Nephron (organoid): ENCODE results near the gene TMCO6.

ENCODE experiments used
- H3K27ac Mint-ChIP-seq, 3 experiments: 2 replicates each; pipeline ENCODE4 v1.8.0; 2020; ENCODE audit warnings: mixed read lengths in 3 of 3, mild to moderate bottlenecking in 2 of 3, moderate library complexity in 1 of 3
- H3K27me3 Mint-ChIP-seq: 2 replicates; pipeline ENCODE4 v1.8.0; 2021; ENCODE audit warnings: low read depth, mild to moderate bottlenecking, moderate library complexity, mixed read lengths
- H3K36me3 Mint-ChIP-seq: 2 replicates; pipeline ENCODE4 v1.8.0; 2020; ENCODE audit warnings: low read depth, mixed read lengths
- H3K4me1 Mint-ChIP-seq: 2 replicates; pipeline ENCODE4 v1.8.0; 2020; ENCODE audit warnings: mixed read lengths
- H3K4me3 Mint-ChIP-seq, 3 experiments: 2 replicates each; pipeline ENCODE4 v1.8.0; 2020; ENCODE audit warnings: mild to moderate bottlenecking in 3 of 3, mixed read lengths in 3 of 3, moderate library complexity in 2 of 3
- H3K9me3 Mint-ChIP-seq: 2 replicates; pipeline ENCODE4 v1.8.0; 2020; ENCODE audit warnings: mixed read lengths
- TF ChIP-seq, protein P1 (sequence below), 3 experiments: fragments of 200-600 bp; sonication (generic); IDR thresholded peaks; one replicate each; pipeline ENCODE4 v1.5.0; 2021; ENCODE audit warnings: antibody characterized with exemption in 3 of 3; ENCODE audit not compliant: unreplicated experiment in 3 of 3

The TMCO6 gene

DNA sequence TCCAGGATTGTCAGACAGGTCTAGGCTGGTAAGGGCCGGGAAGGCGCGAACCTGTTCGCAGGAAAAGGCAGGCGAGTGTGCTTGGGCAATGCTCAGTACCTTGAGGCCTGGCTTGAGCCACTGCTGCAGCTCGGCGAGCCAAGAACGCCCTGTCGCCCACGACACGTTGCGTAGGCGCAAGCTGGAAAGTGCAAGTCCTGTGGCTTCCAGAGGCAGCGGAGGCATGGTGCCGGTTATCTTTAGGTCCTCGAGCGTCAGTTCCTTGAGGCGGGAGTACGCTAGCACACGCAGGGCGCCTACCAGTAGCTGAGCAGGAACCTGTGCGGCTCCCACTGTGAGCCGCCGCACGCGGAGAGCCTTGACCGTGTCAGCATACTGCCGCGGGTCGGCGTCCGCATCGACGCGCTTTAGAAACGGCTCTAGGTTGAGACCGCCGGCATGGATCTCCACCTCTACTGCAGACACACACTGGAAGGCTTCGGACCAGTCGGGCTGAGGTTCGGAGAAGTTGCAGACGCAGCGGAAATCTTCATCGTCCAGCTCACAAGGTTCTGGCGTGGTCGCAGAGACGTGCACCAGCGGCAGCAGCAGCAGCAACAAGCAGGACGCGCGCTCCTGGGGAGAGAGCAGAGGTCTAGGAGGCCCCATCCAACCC, 6.8 kb upstream of the TMCO6 start:
- Mint-ChIP-seq H3K4me3 (no peak overlapping the region), H3K36me3 (no peaks in the 10 kb centered on the region), H3K27me3 (no peaks in the 10 kb centered on the region), H3K4me1 (no peaks in the 10 kb centered on the region), H3K9me3 (peaks cover 15% of the 10 kb centered on the region), H3K27ac (no peak overlapping the region)
- TF ChIP-seq, protein P1, sequence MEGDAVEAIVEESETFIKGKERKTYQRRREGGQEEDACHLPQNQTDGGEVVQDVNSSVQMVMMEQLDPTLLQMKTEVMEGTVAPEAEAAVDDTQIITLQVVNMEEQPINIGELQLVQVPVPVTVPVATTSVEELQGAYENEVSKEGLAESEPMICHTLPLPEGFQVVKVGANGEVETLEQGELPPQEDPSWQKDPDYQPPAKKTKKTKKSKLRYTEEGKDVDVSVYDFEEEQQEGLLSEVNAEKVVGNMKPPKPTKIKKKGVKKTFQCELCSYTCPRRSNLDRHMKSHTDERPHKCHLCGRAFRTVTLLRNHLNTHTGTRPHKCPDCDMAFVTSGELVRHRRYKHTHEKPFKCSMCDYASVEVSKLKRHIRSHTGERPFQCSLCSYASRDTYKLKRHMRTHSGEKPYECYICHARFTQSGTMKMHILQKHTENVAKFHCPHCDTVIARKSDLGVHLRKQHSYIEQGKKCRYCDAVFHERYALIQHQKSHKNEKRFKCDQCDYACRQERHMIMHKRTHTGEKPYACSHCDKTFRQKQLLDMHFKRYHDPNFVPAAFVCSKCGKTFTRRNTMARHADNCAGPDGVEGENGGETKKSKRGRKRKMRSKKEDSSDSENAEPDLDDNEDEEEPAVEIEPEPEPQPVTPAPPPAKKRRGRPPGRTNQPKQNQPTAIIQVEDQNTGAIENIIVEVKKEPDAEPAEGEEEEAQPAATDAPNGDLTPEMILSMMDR (IDR thresholded peaks at IDR 0.05; ENCODE audit: unreplicated experiment in 3 of 3), result no peak

DNA sequence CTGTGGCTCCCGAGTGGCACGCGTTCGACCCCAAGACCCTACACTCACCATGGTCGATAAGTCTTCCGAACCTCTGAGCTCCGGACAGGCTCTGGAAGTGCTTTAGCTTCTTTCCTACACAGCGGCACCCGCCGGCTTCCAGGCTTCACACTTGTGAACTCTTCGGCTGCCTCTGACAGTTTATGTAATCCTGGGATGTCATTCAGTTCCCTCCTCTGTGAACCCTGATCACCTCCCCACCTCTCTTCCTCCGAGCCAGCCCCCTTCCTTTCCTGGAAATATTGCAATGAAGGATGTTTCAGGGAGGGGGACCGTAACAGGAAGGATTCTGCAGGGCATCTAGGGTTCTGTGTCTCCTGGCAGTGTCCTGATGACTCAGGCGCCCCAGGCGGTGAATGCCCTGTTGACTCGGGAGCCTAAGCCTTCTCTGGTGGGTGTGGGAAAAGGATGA, 6.2 kb upstream of the TMCO6 start, which contains the start of gene CD14:
TSS of gene CD14 (minus strand) at position 155 of the 451 bp plus-strand sequence. CDS start at position 51, 104 bp downstream.
- Mint-ChIP-seq H3K4me1 (no peaks in the 10 kb centered on the region), H3K27me3 (no peaks in the 10 kb centered on the region), H3K9me3 (peaks cover 11% of the 10 kb centered on the region), H3K36me3 (no peaks in the 10 kb centered on the region), H3K27ac (no peak within 1 kb of the TSS), H3K4me3 (no peak within 1 kb of the TSS)
- TF ChIP-seq, protein P1 (IDR thresholded peaks at IDR 0.05; ENCODE audit: unreplicated experiment in 3 of 3), result no peak

DNA sequence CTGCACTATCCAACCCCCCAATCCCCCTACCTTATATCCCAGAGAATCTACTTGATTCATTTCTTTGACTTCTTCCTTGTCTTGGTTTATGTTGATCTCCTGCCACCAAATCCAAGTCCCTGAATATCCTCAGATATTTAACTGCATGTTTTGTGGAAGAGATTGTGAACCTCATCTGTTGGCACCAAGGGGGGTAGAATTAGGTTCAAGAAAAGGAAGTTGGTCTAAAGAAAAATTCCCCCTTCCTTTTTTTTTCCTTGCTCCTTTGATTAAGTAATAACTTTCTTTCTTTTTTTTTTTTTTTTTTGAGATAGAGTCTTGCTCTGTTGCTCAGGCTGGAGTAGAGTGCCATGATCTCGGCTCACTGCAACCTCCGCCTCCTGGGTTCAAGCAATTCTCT, 5.8 kb upstream of the TMCO6 start:
- no peaks in the 10 kb centered on the region for H3K36me3 Mint-ChIP-seq
- H3K4me1 Mint-ChIP-seq, result no peaks in the 10 kb centered on the region
- H3K4me3 Mint-ChIP-seq, result no peak overlapping the region
- no peaks in the 10 kb centered on the region for H3K27me3 Mint-ChIP-seq
- peaks cover 8% of the 10 kb centered on the region for H3K9me3 Mint-ChIP-seq
- H3K27ac Mint-ChIP-seq, result no peak overlapping the region
- TF ChIP-seq, protein P1 (IDR thresholded peaks at IDR 0.05; ENCODE audit: unreplicated experiment in 3 of 3), result no peak

DNA sequence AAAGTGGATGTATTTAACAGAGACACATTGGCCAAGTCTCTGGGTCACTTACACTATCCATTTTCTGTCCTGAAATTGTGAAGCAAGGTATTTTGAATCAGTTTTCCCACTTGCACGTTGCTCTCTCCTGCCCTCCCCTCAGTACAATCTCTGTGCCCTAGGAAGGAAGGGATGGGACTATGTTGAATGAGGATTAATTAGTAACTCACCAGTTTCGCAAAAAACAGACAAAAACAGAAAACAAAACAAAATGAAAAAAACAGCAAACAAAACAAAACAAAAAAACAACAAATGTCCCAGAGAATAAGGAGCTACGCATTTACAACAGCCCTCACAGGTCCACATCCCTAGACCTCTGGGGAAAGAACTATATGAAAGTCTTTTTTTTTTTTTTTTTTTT, 5.1 kb upstream of the TMCO6 start:
- Mint-ChIP-seq H3K4me3 (no peak overlapping the region), H3K36me3 (no peaks in the 10 kb centered on the region), H3K27ac (no peak overlapping the region), H3K27me3 (peaks cover 3% of the 10 kb centered on the region), H3K4me1 (peaks cover 3% of the 10 kb centered on the region), H3K9me3 (peaks cover 8% of the 10 kb centered on the region)
- TF ChIP-seq, protein P1 (IDR thresholded peaks at IDR 0.05; ENCODE audit: unreplicated experiment in 3 of 3), result no peak

DNA sequence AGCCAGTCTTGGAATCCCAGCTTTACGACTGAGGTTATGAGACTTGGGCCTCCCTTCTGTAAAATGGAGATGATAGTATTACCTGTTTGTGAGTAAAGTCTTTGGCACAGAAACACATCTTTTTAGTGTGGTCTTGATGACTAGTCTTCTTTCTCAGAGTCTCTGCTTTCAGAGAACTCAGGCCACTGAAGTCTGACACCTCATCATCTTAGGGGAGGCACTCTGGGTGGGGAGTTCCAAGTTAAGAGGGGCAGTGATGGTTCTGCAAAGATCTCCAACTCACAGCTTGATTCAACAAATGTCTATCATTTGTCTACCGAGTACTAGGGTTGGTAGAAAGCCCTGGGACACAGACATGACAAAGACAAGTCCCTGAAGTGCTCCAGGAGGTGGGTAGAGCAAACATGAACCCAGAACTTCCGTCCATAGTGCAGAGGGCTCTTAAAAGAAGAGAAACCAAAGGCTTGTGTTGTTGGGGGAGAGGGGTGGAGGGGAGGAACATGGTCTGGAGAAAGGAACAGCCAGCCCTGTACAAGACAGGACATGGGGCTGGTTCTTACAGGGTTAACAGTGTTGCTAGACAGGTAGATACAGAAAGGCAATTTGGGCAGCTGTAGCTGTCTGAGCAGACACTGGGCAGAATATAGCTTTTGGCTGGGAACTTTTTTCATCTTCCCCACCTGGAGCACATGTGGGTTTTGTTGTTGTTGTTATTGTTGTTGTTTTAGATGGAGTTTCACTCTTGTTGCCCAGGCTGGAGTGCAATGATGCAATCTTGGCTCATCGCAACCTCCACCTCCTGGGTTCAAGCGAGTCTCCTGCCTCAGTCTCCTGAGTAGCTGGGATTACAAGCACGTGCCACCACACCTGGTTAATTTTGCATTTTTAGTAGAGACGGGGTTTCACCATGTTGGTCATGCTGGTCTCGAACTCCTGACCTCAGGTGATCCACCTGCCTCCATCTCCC, 3.7 kb upstream of the TMCO6 start:
- Mint-ChIP-seq H3K27ac (no peak overlapping the region), H3K36me3 (no peaks in the 10 kb centered on the region), H3K9me3 (peaks cover 5% of the 10 kb centered on the region), H3K4me1 (peaks cover 12% of the 10 kb centered on the region), H3K4me3 (no peak overlapping the region), H3K27me3 (peaks cover 3% of the 10 kb centered on the region)
- TF ChIP-seq, protein P1 (IDR thresholded peaks at IDR 0.05; ENCODE audit: unreplicated experiment in 3 of 3), result no peak
